NB4 (cell line): Measurements from ENCODE around the gene MAP3K2.

Experiments
- CTCF ChIP-seq: IDR thresholded peaks from one replicate; pipeline ENCODE4 v1.5.1; 2012; ENCODE audit warnings: low read depth, low read length
- POLR2A ChIP-seq: IDR thresholded peaks from 2 replicates; pipeline ENCODE4 v1.6.1; 2011; ENCODE audit warnings: mild to moderate bottlenecking; ENCODE audit not compliant: insufficient read length; ENCODE audit errors: extremely low read depth

DNA sequence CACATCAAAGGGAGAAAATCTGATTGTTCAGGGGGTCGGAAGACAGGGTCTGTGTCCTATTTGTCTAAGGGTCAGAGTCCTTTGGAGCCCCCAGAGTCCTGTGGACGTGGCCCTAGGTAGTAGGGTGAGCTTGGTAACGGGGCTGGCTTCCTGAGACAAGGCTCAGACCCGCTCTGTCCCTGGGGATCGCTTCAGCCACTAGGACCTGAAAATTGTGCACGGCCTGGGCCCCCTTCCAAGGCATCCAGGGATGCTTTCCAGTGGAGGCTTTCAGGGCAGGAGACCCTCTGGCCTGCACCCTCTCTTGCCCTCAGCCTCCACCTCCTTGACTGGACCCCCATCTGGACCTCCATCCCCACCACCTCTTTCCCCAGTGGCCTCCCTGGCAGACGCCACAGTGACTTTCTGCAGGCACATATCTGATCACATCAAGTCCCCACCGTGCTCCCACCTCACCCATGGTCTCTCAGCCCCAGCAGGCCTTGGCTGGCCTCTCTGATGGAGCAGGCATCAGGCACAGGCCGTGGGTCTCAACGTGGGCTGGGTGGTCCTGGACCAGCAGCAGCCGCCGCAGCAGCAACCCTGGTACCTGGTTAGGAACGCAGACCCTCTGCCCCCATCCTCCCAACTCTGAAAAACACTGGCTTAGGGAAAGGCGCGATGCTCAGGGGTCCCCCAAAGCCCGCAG is 34.2 kb upstream of the MAP3K2 start:
- TF ChIP-seq CTCF (no peak), POLR2A (no peak)
